Cardiac muscle cell (in vitro differentiated cells and primary cell): Measurements from ENCODE around the gene THAP2. TPM values are rescaled to one million over a fixed set of nuclear protein-coding genes. Genes with fewer than 3 reads are reported as not detected.

Source experiments
- DNase-seq, 2 donors: peaks; one replicate each; pipeline versions ENCODE4 v3.0.0 to v3.0.0-alpha.2; 2010 to 2017; ENCODE audit warnings: low read depth in 1 of 2, low spot score in 1 of 2
- H3K27ac ChIP-seq: fragments of 200-600 bp; sonication (generic); 2 replicates; pipeline ENCODE4 v1.5.1; 2016
- H3K27me3 ChIP-seq: fragments of 200-600 bp; sonication (generic); 2 replicates; pipeline ENCODE4 v1.6.0; 2016; ENCODE audit warnings: control low read depth
- H3K36me3 ChIP-seq: fragments of 200-600 bp; sonication (generic); 2 replicates; pipeline ENCODE4 v1.5.1; 2016; ENCODE audit warnings: control low read depth
- H3K4me1 ChIP-seq: fragments of 200-600 bp; sonication (generic); 2 replicates; pipeline ENCODE4 v1.8.1; 2017; ENCODE audit warnings: low read depth, mild to moderate bottlenecking, mixed run types
- H3K4me3 ChIP-seq: fragments of 200-600 bp; sonication (generic); 2 replicates; pipeline ENCODE4 v1.5.1; 2016; ENCODE audit warnings: mild to moderate bottlenecking
- H3K9me3 ChIP-seq: fragments of 200-600 bp; sonication (generic); 2 replicates; pipeline ENCODE4 v1.5.1; 2017; ENCODE audit warnings: low read depth, mild to moderate bottlenecking, control low read depth
- CTCF ChIP-seq: IDR thresholded peaks from 2 replicates; pipeline ENCODE4 v1.5.1; 2012; ENCODE audit warnings: low read depth, mild to moderate bottlenecking, low read length
- polyA plus RNA-seq: library from polyadenylated mRNA; unstranded; fragments of >200 nt; fragmentation: Nextera tagmentation; extraction: Ambion mirVana; gene quantifications from 2 replicates; pipeline ENCODE4 v1.2.1, GENCODE V29; 2016
- total RNA-seq: library from RNA; depleted of rRNA; stranded (reverse); fragments of >200 nt; gene quantifications from 2 replicates; pipeline ENCODE4 v1.2.3, GENCODE V29; 2016

The THAP2 gene
- total and polyA plus RNA-seq, 2 experiments from 2014 or later: 6.2 to 11.1 TPM

- Histone ChIP-seq H3K27ac (no peak overlapping the region), H3K4me1 (no peaks in the 10 kb centered on the region), H3K27me3 (no peaks in the 10 kb centered on the region), H3K4me3 (no peak overlapping the region), H3K9me3 (no peaks in the 10 kb centered on the region), H3K36me3 (no peaks in the 10 kb centered on the region)
- DNase-seq: no peak
- no peak for TF ChIP-seq CTCF
These were observed 60.9 kb downstream of the THAP2 start for GRCh38 chr12:71725011-71725410.

- TF ChIP-seq CTCF: no peak
- Histone ChIP-seq H3K4me3 (no peak overlapping the region), H3K36me3 (no peaks in the 10 kb centered on the region), H3K9me3 (no peaks in the 10 kb centered on the region), H3K27me3 (no peaks in the 10 kb centered on the region), H3K27ac (no peak overlapping the region), H3K4me1 (no peaks in the 10 kb centered on the region)
- DNase-seq: no peak
These were observed 62.4 kb downstream of the THAP2 start for GRCh38 chr12:71726548-71726947.

- no peak for DNase-seq
- TF ChIP-seq CTCF: no peak
- Histone ChIP-seq H3K4me3 (no peak overlapping the region), H3K36me3 (no peaks in the 10 kb centered on the region), H3K9me3 (no peaks in the 10 kb centered on the region), H3K27me3 (no peaks in the 10 kb centered on the region), H3K27ac (no peak overlapping the region), H3K4me1 (no peaks in the 10 kb centered on the region)
These were observed 63.9 kb downstream of the THAP2 start for GRCh38 chr12:71727958-71728357.

Other genes starting within 250 kb of the THAP2 start
- gene LGR5, start 224.5 kb upstream of the THAP2 start, total RNA-seq: 0.12 and 0.25 TPM in 2 replicates
- 0.34 TPM in 1 of 2 replicates, not detected in the other for gene LGR5, start 224.5 kb upstream of the THAP2 start, polyA plus RNA-seq
- 10.0 and 25.8 TPM in 2 replicates for gene ZFC3H1, start 453 bp upstream of the THAP2 start, total RNA-seq
- gene ZFC3H1, start 453 bp upstream of the THAP2 start, polyA plus RNA-seq: 24.9 and 40.2 TPM in 2 replicates
- gene TMEM19, start 21.8 kb downstream of the THAP2 start, total RNA-seq: 12.7 and 12.9 TPM in 2 replicates
- 12.1 and 19.8 TPM in 2 replicates for gene TMEM19, start 21.8 kb downstream of the THAP2 start, polyA plus RNA-seq
- 16.7 and 21.8 TPM in 2 replicates for gene RAB21, start 90.6 kb downstream of the THAP2 start, total RNA-seq
- 60.3 and 67.6 TPM in 2 replicates for gene RAB21, start 90.6 kb downstream of the THAP2 start, polyA plus RNA-seq
- gene TBC1D15, start 175.5 kb downstream of the THAP2 start, total RNA-seq: 3.8 and 10.5 TPM in 2 replicates
- 17.2 and 19.4 TPM in 2 replicates for gene TBC1D15, start 175.5 kb downstream of the THAP2 start, polyA plus RNA-seq